ENCODE measurements around the gene STX18. TPM values are rescaled to one million over a fixed set of nuclear protein-coding genes. Genes with fewer than 3 reads are reported as not detected.

The STX18 gene
- total RNA-seq, 6 donors from 2014 or later, result 23.7 to 48.1 (median 29.2) TPM

- DNase-seq (no peak), ATAC-seq (ENCODE audit: low FRiP score in 2 of 2) (no peak)
- no peak overlapping the region for H3K27ac ChIP-seq
- H3K27me3 ChIP-seq, result no peaks in the 10 kb centered on the region
- H3K4me3 ChIP-seq, result no peak overlapping the region
- TF ChIP-seq CTCF (IDR thresholded peaks at IDR 0.05) (no peak), POLR2A (IDR thresholded peaks at IDR 0.05) (no peak), POLR2AphosphoS5 (IDR thresholded peaks at IDR 0.05) (no peak), EP300 (IDR thresholded peaks at IDR 0.05) (no peak)
- peaks cover 6 to 74% (median 35%) of the 10 kb centered on the region in 4 donors for H3K36me3 ChIP-seq
- H3K9me3 ChIP-seq, result no peaks in the 10 kb centered on the region
- no peaks in the 10 kb centered on the region for H3K4me1 ChIP-seq
- WGBS, 2 donors, result 96% methylated on average over 8 of the region's 8 CpGs
Observed at GRCh38 chr4:4456816-4457578, 84.9 kb downstream of the STX18 start.

- Histone ChIP-seq H3K27me3 (no peaks in the 10 kb centered on the region), H3K27ac (no peak overlapping the region), H3K4me1 (no peaks in the 10 kb centered on the region), H3K36me3 (peaks cover 6 to 80% (median 36%) of the 10 kb centered on the region in 4 donors), H3K9me3 (no peaks in the 10 kb centered on the region), H3K4me3 (no peak overlapping the region)
- no peak for TF ChIP-seq POLR2AphosphoS5 (IDR thresholded peaks at IDR 0.05)
- no peak for TF ChIP-seq EP300 (IDR thresholded peaks at IDR 0.05)
- no peak for TF ChIP-seq POLR2A (IDR thresholded peaks at IDR 0.05)
- no peak for TF ChIP-seq CTCF (IDR thresholded peaks at IDR 0.05)
- no peak for DNase-seq
- 91% methylated on average over 7 of the region's 7 CpGs for WGBS, 2 donors
- ATAC-seq (ENCODE audit: low FRiP score in 2 of 2), result no peak
Observed at GRCh38 chr4:4456351-4456750, 85.5 kb downstream of the STX18 start.

GRCh38 chr4:4455210-4455865 lies 86.5 kb downstream of the STX18 start:
- H3K27ac ChIP-seq, result no peak overlapping the region
- H3K4me3 ChIP-seq, result no peak overlapping the region
- no peaks in the 10 kb centered on the region for H3K9me3 ChIP-seq
- H3K36me3 ChIP-seq, result peaks cover 6 to 82% (median 36%) of the 10 kb centered on the region in 4 donors
- DNase-seq, result no peak
- WGBS, 2 donors, result 95 to 97% methylated on average over 4 to 5 of the region's 5 CpGs
- TF ChIP-seq EP300 (IDR thresholded peaks at IDR 0.05), result no peak
- no peak for TF ChIP-seq POLR2AphosphoS5 (IDR thresholded peaks at IDR 0.05)
- no peak for TF ChIP-seq CTCF (IDR thresholded peaks at IDR 0.05)
- no peak for TF ChIP-seq POLR2A (IDR thresholded peaks at IDR 0.05)
- H3K4me1 ChIP-seq, result no peaks in the 10 kb centered on the region
- no peak for ATAC-seq (ENCODE audit: low FRiP score in 2 of 2)
- no peaks in the 10 kb centered on the region for H3K27me3 ChIP-seq

- TF ChIP-seq POLR2A (IDR thresholded peaks at IDR 0.05) (no peak), EP300 (IDR thresholded peaks at IDR 0.05) (no peak), CTCF (IDR thresholded peaks at IDR 0.05) (no peak), POLR2AphosphoS5 (IDR thresholded peaks at IDR 0.05) (no peak)
- H3K27me3 ChIP-seq, result no peaks in the 10 kb centered on the region
- ATAC-seq (ENCODE audit: low FRiP score in 2 of 2) (no peak), DNase-seq (no peak)
- H3K36me3 ChIP-seq, result peaks cover 0 to 3% (median 0%) of the 10 kb centered on the region in 4 donors
- no peak overlapping the region for H3K27ac ChIP-seq
- no peaks in the 10 kb centered on the region for H3K4me1 ChIP-seq
- no peaks in the 10 kb centered on the region for H3K9me3 ChIP-seq
- no peak overlapping the region for H3K4me3 ChIP-seq
Observed at GRCh38 chr4:4446434-4446833, 95.4 kb downstream of the STX18 start.
